Rectal smooth muscle tissue (tissue), 1 donor: Measurements from ENCODE around the gene PHF13.
"Not testable (repeated sequence)": the region's sequence is repeated elsewhere in the genome, so short reads cannot be mapped to it uniquely, and the experiment has no call there.

Experiments
- H3K27ac ChIP-seq: one replicate; pipeline ENCODE4 v1.7.0; 2013; ENCODE audit warnings: low read depth, low read length, inconsistent platforms
- H3K27me3 ChIP-seq: one replicate; pipeline ENCODE4 v1.7.0; 2013; ENCODE audit warnings: low read length; ENCODE audit not compliant: control insufficient read depth, insufficient read depth
- H3K36me3 ChIP-seq: one replicate; pipeline ENCODE4 v1.7.0; 2013; ENCODE audit warnings: low read length; ENCODE audit not compliant: control insufficient read depth, insufficient read depth
- H3K4me1 ChIP-seq: one replicate; pipeline ENCODE4 v1.7.0; 2013; ENCODE audit warnings: low read length; ENCODE audit not compliant: control insufficient read depth, insufficient read depth
- H3K4me3 ChIP-seq: one replicate; pipeline ENCODE4 v1.7.0; 2013; ENCODE audit warnings: low read length
- H3K9ac ChIP-seq: one replicate; pipeline ENCODE4 v1.7.0; 2013; ENCODE audit warnings: low read length

PHF13 gene

GRCh38 chr1:6651909-6652308, 38.4 kb downstream of the PHF13 start:
- H3K4me1 ChIP-seq: no peaks in the 10 kb centered on the region
- no peak overlapping the region for H3K9ac ChIP-seq
- H3K27ac ChIP-seq: no peak overlapping the region
- peaks cover 15% of the 10 kb centered on the region for H3K36me3 ChIP-seq
- H3K4me3 ChIP-seq: no peak overlapping the region
- H3K27me3 ChIP-seq: no peaks in the 10 kb centered on the region

GRCh38 chr1:6652986-6653385, 39.5 kb downstream of the PHF13 start:
- no peaks in the 10 kb centered on the region for H3K27me3 ChIP-seq
- H3K4me3 ChIP-seq: no peak overlapping the region
- no peaks in the 10 kb centered on the region for H3K4me1 ChIP-seq
- no peak overlapping the region for H3K27ac ChIP-seq
- no peak overlapping the region for H3K9ac ChIP-seq
- peaks cover 15% of the 10 kb centered on the region for H3K36me3 ChIP-seq

DNA sequence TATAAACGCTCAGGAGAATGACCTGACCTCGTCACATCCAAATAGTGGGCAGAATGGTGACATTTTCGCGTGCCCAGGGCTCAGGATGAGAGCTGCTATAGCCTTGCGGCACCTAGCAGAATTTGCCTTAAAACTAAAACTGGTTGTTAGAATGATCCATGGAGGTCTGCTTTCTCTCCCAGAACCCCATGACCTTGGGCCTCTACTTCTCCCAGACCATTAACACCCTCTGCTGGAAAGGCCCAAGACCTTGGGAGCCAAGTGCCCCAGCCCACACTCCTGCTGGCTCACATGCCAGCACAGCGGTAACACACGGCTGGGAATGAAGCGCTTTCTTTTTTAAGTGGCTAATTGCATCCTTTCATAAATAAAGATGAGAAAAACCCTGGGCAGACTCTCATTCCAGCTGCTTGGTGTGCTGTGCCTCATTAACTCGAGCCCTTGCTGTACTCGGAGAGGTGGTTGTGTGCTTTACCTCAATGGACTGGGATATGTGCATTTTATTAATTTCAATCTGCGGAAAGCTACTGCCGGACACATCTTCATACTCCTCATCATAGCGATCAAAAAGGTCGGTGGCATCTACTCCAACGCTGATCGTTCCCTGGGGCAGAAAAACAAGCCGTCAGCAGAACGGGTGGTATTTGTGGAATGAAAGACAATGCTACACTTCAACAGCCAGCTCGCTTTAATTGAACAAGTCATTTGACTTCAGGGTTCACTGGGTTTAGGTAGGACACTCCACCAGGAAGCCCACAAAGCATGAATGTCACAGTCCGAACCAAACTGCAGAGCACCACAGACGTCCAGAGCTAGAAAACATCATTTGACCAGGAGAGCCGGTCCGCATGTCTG, 40.1 kb downstream of the PHF13 start:
- Histone ChIP-seq H3K27me3 (no peaks in the 10 kb centered on the region), H3K4me1 (no peaks in the 10 kb centered on the region), H3K4me3 (no peak overlapping the region), H3K27ac (no peak overlapping the region), H3K36me3 (peaks cover 15% of the 10 kb centered on the region), H3K9ac (no peak overlapping the region)

GRCh38 chr1:6657138-6657537, 43.6 kb downstream of the PHF13 start:
- Histone ChIP-seq H3K4me3 (no peak overlapping the region), H3K4me1 (no peaks in the 10 kb centered on the region), H3K27ac (no peak overlapping the region), H3K27me3 (no peaks in the 10 kb centered on the region), H3K36me3 (peaks cover 13% of the 10 kb centered on the region), H3K9ac (no peak overlapping the region)

- Histone ChIP-seq H3K9ac (no peak overlapping the region), H3K36me3 (peaks cover 4% of the 10 kb centered on the region), H3K27ac (no peak overlapping the region), H3K4me1 (no peaks in the 10 kb centered on the region), H3K27me3 (no peaks in the 10 kb centered on the region), H3K4me3 (no peak overlapping the region)
Measured at GRCh38 chr1:6658359-6659060, 45.0 kb downstream of the PHF13 start.

GRCh38 chr1:6660415-6661049, 47.0 kb downstream of the PHF13 start:
- Histone ChIP-seq H3K4me1 (no peaks in the 10 kb centered on the region), H3K36me3 (no peaks in the 10 kb centered on the region), H3K9ac (no peak overlapping the region), H3K27ac (no peak overlapping the region), H3K4me3 (no peak overlapping the region), H3K27me3 (no peaks in the 10 kb centered on the region)

- not testable (repeated sequence) for H3K4me1 ChIP-seq, H3K4me3 ChIP-seq, H3K27ac ChIP-seq, H3K27me3 ChIP-seq, H3K9ac ChIP-seq
- H3K36me3 ChIP-seq: peaks cover 11% of the 10 kb centered on the region
Measured at GRCh38 chr1:6662468-6662867, 48.9 kb downstream of the PHF13 start.

- H3K9ac ChIP-seq: no peak overlapping the region
- H3K27ac ChIP-seq: no peak overlapping the region
- H3K36me3 ChIP-seq: peaks cover 11% of the 10 kb centered on the region
- no peaks in the 10 kb centered on the region for H3K27me3 ChIP-seq
- H3K4me3 ChIP-seq: no peak overlapping the region
- no peaks in the 10 kb centered on the region for H3K4me1 ChIP-seq
Measured at GRCh38 chr1:6666696-6667095, 53.2 kb downstream of the PHF13 start.

DNA sequence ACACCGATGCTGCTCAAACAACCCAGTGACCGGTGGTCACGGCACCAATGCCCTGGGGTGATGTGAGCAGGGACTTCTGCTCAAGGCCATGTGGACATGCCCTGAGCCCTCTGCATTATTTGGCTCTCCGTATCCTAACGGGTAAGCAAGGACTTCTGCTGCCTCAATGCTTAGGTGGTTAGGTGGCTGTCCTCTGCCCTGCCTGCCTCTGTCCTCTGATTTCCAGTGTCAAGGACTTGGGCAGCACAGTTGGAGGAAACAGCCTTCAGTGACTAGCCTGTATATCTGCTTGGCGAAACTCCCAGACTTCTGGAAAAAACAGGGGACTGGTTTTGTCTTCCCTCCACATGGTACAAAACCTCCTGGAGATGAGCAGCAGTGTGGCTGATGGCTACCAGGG, 53.6 kb downstream of the PHF13 start:
- peaks cover 11% of the 10 kb centered on the region for H3K36me3 ChIP-seq
- no peaks in the 10 kb centered on the region for H3K4me1 ChIP-seq
- no peak overlapping the region for H3K9ac ChIP-seq
- no peaks in the 10 kb centered on the region for H3K27me3 ChIP-seq
- H3K4me3 ChIP-seq: no peak overlapping the region
- H3K27ac ChIP-seq: no peak overlapping the region

- H3K4me3 ChIP-seq: no peak overlapping the region
- no peaks in the 10 kb centered on the region for H3K27me3 ChIP-seq
- H3K4me1 ChIP-seq: peaks cover 6% of the 10 kb centered on the region
- peaks cover 11% of the 10 kb centered on the region for H3K36me3 ChIP-seq
- no peak overlapping the region for H3K9ac ChIP-seq
- H3K27ac ChIP-seq: no peak overlapping the region
Measured at GRCh38 chr1:6668503-6668902, 55.0 kb downstream of the PHF13 start.

DNA sequence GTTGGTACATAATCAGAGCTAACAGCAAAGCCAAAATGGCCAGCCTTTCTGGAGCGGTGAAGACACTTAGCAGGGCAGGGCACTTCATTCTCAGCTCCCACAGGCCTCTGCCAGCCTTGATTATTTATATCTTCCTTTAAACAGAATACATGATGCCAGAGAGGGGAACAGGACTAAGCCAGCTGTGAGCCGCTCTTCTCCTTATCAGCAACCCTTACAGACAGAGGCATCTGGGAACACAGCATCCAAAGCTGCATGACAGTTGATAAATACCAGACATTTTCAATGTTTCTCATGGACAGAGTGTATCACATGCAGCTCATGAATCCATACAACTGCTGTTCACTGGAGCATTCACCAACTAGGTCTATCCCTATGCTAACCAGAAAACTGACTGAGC, 59.0 kb downstream of the PHF13 start:
- H3K4me1 ChIP-seq: peaks cover 6% of the 10 kb centered on the region
- H3K36me3 ChIP-seq: peaks cover 8% of the 10 kb centered on the region
- H3K27ac ChIP-seq: no peak overlapping the region
- H3K27me3 ChIP-seq: no peaks in the 10 kb centered on the region
- H3K9ac ChIP-seq: no peak overlapping the region
- H3K4me3 ChIP-seq: no peak overlapping the region
